ENCODE data around the gene NFATC2. TPM values are rescaled to one million over a fixed set of nuclear protein-coding genes. Genes with fewer than 3 reads are reported as not detected.

Gene NFATC2
- total RNA-seq, 4 donors from 2014 or later = 5.3 to 22.5 (median 11.5) TPM

DNA sequence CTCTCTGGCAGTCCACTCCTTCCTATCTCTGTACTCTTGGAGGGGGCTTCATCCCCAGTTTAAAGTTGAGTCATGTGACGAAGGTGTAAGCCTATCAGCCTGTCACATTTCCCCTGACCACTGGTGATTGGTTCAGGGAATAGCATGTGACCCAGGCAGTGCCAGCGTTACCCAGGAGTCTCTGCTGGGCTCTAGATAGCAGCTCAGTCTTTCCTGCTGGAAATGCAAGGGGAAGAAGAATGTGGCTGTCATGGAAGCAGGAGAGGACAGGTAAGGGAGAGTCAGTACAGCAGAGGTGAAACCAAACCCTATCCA lies 35.6 kb upstream of the NFATC2 start:
- H3K9me3 ChIP-seq = no peaks in the 10 kb centered on the region
- WGBS, 2 donors (ENCODE audit: low coverage in 1 of 2) = 85% methylated on average over 2 of the region's 2 CpGs; no CpG with 5 or more reads in 1 of the 2 donors
- no peak for DNase-seq
- TF ChIP-seq POLR2AphosphoS5 (IDR thresholded peaks at IDR 0.05) (no peak), EP300 (IDR thresholded peaks at IDR 0.05; ENCODE audit: low read depth) (no peak), POLR2A (IDR thresholded peaks at IDR 0.05) (no peak)
- TF ChIP-seq, protein P1, sequence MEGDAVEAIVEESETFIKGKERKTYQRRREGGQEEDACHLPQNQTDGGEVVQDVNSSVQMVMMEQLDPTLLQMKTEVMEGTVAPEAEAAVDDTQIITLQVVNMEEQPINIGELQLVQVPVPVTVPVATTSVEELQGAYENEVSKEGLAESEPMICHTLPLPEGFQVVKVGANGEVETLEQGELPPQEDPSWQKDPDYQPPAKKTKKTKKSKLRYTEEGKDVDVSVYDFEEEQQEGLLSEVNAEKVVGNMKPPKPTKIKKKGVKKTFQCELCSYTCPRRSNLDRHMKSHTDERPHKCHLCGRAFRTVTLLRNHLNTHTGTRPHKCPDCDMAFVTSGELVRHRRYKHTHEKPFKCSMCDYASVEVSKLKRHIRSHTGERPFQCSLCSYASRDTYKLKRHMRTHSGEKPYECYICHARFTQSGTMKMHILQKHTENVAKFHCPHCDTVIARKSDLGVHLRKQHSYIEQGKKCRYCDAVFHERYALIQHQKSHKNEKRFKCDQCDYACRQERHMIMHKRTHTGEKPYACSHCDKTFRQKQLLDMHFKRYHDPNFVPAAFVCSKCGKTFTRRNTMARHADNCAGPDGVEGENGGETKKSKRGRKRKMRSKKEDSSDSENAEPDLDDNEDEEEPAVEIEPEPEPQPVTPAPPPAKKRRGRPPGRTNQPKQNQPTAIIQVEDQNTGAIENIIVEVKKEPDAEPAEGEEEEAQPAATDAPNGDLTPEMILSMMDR (IDR thresholded peaks at IDR 0.05) = no peak
- no peak overlapping the region for H3K27ac ChIP-seq
- H3K4me1 ChIP-seq = no peaks in the 10 kb centered on the region
- H3K27me3 ChIP-seq = no peaks in the 10 kb centered on the region
- in situ Hi-C loops (cut with MboI; ENCODE audit: low pct_ligation_motif_present in 1 of 4, low pct_unique_long_range_greater_than_20kb in 1 of 4, low sequenced_read_pairs in 3 of 4) = loop anchor here in 2 of 4 donors (25.0 kb wide), 2 partner anchors 191 to 591 kb away; no protein-coding TSS in a partner anchor
- intact Hi-C loops (cut with DNase I; ENCODE audit: low total_unique reads) = no loop called here
- H3K4me3 ChIP-seq = no peak overlapping the region
- no peaks in the 10 kb centered on the region for H3K36me3 ChIP-seq

DNA sequence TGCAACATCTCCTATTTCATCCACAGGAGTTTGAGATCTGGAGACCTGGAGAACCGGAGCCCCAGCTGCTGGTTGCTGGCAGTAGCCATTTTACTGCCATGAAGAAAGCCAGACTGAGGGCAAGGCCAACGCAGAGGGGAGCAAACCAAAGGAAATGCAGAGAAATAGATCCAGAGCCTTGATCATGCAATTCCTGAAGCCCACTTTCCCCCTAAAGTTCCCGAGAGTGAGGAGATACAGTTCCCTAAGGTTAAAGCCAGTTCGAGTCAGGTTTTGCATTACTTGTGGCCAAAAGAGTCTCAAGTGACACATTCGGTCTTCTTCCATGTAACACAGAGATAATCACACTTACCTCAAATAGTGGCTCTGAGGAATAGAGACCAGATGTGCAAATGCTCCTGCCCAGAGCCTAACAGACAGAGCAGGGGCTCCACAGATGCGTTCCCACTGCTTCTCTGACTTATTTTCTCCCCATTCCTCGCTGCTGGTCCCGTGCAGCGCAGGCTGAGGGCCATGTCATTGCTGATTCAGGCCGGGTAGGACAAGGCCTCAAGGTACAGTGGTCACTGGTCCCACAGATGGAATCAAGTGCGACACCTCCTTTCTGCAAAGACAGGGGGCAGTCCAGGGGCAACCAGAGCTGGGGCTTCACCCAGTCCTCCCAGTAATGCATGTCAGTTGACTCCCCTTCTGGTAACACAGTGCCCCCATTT lies 35.1 kb upstream of the NFATC2 start:
- in situ Hi-C loops (cut with MboI; ENCODE audit: low pct_ligation_motif_present in 1 of 4, low pct_unique_long_range_greater_than_20kb in 1 of 4, low sequenced_read_pairs in 3 of 4) = loop anchor here in 2 of 4 donors (25.0 kb wide), 2 partner anchors 190 to 590 kb away; no protein-coding TSS in a partner anchor
- intact Hi-C loops (cut with DNase I; ENCODE audit: low total_unique reads) = no loop called here
- WGBS, 2 donors (ENCODE audit: low coverage in 1 of 2) = 91 to 92% methylated on average over 5 to 11 of the region's 11 CpGs
- no peak for DNase-seq
- Histone ChIP-seq H3K9me3 (no peaks in the 10 kb centered on the region), H3K4me3 (no peak overlapping the region), H3K27ac (no peak overlapping the region), H3K27me3 (no peaks in the 10 kb centered on the region), H3K4me1 (no peaks in the 10 kb centered on the region), H3K36me3 (no peaks in the 10 kb centered on the region)
- TF ChIP-seq, protein P1 (IDR thresholded peaks at IDR 0.05) = no peak
- TF ChIP-seq POLR2AphosphoS5 (IDR thresholded peaks at IDR 0.05) = no peak
- TF ChIP-seq POLR2A (IDR thresholded peaks at IDR 0.05) = no peak
- TF ChIP-seq EP300 (IDR thresholded peaks at IDR 0.05; ENCODE audit: low read depth) = no peak

DNA sequence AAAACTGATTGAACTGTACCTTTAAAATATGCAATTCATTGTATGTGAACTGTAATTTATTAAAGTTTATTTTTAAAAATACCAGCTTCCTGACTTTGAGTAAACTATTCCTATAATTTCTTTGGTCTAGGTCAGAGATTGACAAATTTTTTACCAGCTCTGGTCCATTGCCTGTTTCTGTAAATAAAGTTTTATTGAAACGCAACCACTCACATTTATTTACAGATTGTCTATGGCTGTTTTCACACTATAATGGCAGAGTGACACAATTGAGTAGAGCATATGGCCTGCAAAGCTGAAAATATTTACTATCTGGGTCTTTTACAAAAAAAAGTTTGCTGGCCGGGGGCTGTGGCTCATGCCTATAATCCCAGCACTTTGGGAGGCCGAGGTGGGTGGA lies 33.0 kb upstream of the NFATC2 start:
- Histone ChIP-seq H3K36me3 (no peaks in the 10 kb centered on the region), H3K4me3 (no peak overlapping the region), H3K27ac (no peak overlapping the region), H3K9me3 (no peaks in the 10 kb centered on the region), H3K27me3 (no peaks in the 10 kb centered on the region), H3K4me1 (no peaks in the 10 kb centered on the region)
- intact Hi-C loops (cut with DNase I; ENCODE audit: low total_unique reads) = no loop called here
- DNase-seq = no peak
- WGBS, 2 donors (ENCODE audit: low coverage in 1 of 2) = 86 to 100% methylated on average over 2 to 3 of the region's 3 CpGs
- TF ChIP-seq POLR2A (IDR thresholded peaks at IDR 0.05) = no peak
- TF ChIP-seq EP300 (IDR thresholded peaks at IDR 0.05; ENCODE audit: low read depth) = no peak
- TF ChIP-seq POLR2AphosphoS5 (IDR thresholded peaks at IDR 0.05) = no peak
- TF ChIP-seq, protein P1 (IDR thresholded peaks at IDR 0.05) = no peak
- in situ Hi-C loops (cut with MboI; ENCODE audit: low pct_ligation_motif_present in 1 of 4, low pct_unique_long_range_greater_than_20kb in 1 of 4, low sequenced_read_pairs in 3 of 4) = loop anchor here in 2 of 4 donors (25.0 kb wide), 2 partner anchors 188 to 588 kb away; no protein-coding TSS in a partner anchor

DNA sequence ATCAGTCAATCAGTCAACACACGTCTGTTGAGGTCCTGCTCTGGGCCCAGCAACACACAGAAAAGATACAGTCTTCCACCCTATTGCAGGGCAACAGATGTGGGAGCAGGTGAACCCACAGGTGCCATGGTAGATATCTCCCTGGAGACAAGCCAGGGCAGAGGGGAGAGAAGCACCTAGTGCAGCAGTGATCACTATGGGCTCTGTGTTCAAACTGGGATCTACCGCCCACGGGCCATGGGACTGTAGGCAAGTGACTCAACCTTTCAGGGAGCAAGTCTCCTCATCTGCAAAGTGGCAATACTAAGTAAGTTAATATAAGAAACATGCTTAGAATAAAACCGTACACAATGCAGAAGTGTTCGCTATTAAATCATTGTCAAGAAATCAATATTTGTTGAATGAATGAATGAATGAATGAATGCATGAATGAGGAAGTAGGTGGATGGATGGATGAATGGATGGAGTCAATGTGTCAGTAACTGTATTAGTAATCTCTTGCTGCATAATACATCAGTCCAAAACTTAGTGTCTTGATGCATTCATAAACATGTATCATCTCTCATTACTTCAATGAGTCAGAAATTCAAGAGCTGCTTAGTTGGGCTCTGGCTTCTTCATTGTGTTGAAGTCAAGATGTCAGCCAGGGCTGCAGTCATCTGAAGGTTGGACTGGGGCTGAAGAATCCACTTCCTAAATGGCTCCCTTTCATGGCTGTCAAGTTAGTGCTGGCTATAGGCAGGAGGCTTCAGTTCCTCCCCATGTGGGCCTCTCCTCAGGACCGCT lies 31.9 kb upstream of the NFATC2 start:
- no peak for TF ChIP-seq POLR2A (IDR thresholded peaks at IDR 0.05)
- TF ChIP-seq EP300 (IDR thresholded peaks at IDR 0.05; ENCODE audit: low read depth) = no peak
- no peak for TF ChIP-seq POLR2AphosphoS5 (IDR thresholded peaks at IDR 0.05)
- TF ChIP-seq, protein P1 (IDR thresholded peaks at IDR 0.05) = no peak

More for the DNA sequence above, 31.9 kb upstream of the NFATC2 start:
- H3K4me3 ChIP-seq = no peak overlapping the region
- no peaks in the 10 kb centered on the region for H3K9me3 ChIP-seq
- in situ Hi-C loops (cut with MboI; ENCODE audit: low pct_ligation_motif_present in 1 of 4, low pct_unique_long_range_greater_than_20kb in 1 of 4, low sequenced_read_pairs in 3 of 4) = loop anchor here in 2 of 4 donors (25.0 kb wide), 2 partner anchors 187 to 587 kb away; no protein-coding TSS in a partner anchor
- intact Hi-C loops (cut with DNase I; ENCODE audit: low total_unique reads) = no loop called here
- no peak overlapping the region for H3K27ac ChIP-seq
- H3K27me3 ChIP-seq = peaks cover 2% of the 10 kb centered on the region
- H3K36me3 ChIP-seq = no peaks in the 10 kb centered on the region
- H3K4me1 ChIP-seq = no peaks in the 10 kb centered on the region
- 93 to 95% methylated on average over 4 to 6 of the region's 6 CpGs for WGBS, 2 donors (ENCODE audit: low coverage in 1 of 2)
- no peak for DNase-seq
